ENCODE results near the gene NXNL2.
A peak's percentile ranks its signal among the peaks of the same experiment; 100 is the strongest.

The NXNL2 gene

DNA sequence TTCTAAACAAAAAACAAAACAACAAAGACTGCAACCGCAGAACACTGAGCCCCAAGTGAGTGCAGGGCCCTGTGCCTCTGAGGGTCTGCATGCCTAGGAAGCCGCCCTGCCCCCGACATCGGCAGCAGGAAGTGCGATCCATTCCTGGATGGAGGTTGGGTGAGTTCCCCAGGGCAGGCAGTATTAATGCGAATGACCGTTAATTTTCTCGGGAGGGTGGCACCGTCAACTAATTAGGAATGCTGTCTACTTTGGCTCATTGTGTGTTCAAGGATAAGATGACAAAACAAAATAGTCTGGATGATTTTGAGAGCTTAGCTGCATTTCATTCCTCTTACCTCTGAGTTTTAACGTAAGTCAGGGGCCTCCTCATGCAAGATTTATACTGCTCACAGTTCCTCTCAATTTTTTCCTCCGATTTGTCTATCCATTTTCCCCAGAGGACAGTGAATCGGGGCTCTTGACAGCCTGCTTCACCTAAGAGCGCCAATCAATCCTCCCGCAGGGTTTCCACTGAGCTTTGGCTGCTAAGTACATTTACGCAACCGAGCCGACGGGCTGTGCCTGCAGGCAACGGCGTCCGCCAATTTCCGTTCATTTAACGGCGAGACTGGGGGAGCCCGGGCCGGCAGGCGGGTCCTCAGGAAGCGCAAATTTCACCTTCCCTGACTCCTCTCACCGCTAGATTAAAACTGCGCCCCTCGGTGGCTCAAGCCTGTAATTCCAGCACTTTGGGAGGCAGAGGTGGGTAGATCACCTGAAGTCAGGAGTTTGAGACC lies 2.9 kb upstream of the NXNL2 start:
- DNase-seq (ENCODE audit: low spot score), result no peak

DNA sequence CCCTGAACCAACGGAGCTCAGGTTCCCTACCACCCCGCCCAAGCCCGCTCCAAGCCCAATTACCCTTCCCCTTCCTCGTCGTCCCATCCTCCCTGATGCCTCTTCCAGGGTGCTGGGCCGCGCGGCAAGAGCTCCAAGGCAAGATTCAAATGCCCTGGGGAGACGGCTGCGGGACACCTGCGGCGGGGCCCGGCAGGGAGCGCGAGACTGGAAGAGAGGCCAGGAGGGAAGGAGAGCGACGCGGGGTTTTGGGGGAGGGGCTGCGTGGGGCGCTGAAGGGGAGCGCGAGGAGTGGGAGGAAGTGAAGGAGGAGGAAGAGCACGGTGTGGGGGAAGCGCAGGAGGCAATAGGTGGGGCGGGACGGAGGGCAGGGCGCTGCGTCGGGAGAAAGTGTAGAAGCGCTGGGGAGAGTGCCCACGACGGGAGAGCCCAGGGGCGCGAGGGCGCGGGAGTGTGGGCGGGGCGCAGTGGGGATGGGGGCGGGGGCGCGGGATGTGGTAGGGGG lies 975 bp upstream of the NXNL2 start:
- peak; percentile 68 for DNase-seq (ENCODE audit: low spot score)

GRCh38 chr9:88535226-88536022 lies 446 bp downstream of the NXNL2 start:
- peak; percentile 41 for DNase-seq (ENCODE audit: low spot score)

DNA sequence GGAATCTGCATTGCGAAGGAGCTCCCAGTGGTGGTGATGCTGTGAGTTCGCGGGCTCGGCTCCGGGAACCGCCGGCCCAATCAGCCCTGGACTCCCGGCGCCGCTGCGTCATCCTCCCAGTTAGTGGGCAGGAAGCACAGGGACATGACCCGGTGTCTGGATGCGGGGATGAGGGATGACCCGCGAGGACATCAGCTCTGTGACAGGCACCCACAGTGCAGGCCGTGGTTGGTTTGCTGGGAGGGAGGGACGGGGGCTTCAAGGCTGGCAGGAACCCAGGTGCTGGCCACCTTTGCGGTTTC lies 996 bp downstream of the NXNL2 start:
- peak; percentile 62 for DNase-seq (ENCODE audit: low spot score)

DNA sequence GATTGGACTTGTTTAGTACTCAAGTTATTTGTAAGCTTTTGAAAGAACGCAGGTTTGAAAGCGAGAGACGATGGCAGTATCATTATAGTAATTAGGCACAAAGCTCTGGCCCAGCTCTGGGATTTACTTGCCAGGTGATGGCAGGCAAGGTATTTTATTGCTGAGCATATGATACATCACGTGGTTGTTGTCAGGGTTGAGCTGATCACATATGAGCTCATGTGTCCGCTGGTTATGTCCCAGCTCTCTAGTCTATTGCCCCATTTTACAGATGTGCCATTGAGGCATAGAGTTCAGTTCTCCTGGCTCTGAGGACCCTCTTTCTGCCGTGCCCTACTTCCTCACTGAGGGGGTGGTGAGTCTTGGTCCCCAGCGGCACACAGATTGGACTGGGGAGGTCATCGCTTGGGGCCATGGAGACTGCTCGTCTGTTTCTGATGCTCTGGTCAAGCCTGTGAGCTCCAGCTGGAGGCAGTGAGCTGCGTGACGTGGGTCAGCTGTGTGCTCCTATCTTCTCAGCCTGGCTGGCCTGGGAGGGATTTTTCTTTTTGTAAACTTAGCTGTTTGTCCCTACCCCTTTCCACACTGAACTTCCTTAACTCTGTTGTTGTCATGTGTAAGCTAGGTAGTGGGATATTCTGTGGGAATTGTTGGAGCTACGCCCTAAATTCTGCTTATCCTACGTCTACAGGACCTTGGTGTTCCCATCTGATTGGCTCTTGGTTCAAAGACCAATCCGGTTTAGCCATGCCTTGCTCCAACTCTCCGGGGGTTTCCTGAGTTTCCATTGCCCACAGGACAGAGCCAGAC lies 2.2 kb downstream of the NXNL2 start:
- no peak for DNase-seq (ENCODE audit: low spot score)

DNA sequence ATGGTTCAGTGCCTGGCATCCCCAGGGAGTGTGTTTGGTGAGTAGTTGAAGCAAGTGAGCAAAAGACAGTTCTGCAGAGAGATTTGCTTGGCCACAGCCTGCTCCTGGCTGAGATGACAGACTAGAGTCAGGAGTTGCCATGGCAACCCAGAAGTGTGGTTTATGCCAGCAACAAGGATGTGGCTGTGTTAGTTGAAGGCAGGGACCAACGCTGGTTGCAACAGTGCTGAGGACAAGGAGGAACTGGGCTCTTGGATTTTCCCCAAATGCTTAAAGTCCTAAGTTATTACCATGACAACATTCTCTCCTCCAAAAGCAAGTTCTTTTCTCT lies 2.7 kb downstream of the NXNL2 start:
- peak; percentile 89 for DNase-seq (ENCODE audit: low spot score)

DNA sequence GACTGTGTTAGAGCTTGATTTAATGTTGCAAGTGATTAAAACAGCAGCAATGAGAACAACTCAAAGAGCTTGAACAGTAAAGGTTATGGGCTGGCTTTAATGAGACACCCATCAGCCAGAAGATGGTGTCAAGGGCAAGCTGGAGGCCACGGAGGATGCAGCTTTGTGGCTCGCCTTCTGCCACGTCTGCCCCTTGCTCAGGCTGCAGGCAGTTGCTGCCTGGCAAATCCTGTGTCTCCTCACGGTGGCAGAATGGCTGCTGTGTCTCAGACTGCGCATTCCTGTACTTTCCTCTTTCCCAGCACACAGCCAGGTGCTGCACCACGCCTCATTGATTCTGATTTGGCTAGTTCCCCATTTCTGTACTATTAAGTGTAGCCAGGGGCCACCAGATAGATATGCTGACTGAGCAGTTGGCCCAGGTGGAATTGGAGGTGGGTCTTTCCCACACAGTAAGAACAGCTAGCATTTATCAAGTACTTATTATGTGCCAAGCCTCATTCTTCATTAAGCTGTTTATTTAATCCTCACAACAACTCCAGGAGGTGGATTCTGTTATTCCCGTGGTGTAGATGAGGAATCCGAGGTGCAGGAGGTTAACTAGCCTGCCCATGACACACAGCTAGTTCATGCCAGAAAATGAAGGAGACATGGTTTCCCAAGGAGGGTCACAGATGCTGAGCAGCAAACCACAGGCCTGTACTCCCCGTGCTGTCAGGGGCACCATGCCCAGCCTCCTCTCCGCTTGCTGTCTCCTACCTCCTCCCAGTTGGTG lies 3.5 kb downstream of the NXNL2 start:
- DNase-seq (ENCODE audit: low spot score), result no peak

GRCh38 chr9:88539246-88539645 lies 4.3 kb downstream of the NXNL2 start:
- no peak for DNase-seq (ENCODE audit: low spot score)

GRCh38 chr9:88540251-88540763 lies 5.3 kb downstream of the NXNL2 start:
- DNase-seq (ENCODE audit: low spot score), result no peak

DNA sequence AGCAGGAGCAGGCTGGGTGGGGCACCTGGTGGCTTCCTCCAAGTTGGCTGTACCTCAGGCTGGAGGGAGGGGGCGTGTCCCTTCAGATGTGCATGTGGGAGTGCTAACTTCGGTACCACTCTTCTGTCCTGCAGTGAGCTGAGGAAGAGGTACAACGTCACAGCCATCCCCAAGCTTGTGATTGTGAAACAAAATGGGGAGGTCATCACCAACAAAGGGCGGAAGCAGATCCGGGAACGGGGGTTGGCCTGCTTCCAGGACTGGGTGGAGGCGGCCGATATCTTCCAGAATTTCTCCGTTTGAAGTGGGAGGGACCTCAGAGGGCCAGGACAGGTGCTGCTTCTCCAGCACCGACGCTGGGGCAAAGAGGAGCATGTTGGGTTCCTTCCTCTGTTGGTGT lies 9.3 kb downstream of the NXNL2 start:
- no peak for DNase-seq (ENCODE audit: low spot score)

DNA sequence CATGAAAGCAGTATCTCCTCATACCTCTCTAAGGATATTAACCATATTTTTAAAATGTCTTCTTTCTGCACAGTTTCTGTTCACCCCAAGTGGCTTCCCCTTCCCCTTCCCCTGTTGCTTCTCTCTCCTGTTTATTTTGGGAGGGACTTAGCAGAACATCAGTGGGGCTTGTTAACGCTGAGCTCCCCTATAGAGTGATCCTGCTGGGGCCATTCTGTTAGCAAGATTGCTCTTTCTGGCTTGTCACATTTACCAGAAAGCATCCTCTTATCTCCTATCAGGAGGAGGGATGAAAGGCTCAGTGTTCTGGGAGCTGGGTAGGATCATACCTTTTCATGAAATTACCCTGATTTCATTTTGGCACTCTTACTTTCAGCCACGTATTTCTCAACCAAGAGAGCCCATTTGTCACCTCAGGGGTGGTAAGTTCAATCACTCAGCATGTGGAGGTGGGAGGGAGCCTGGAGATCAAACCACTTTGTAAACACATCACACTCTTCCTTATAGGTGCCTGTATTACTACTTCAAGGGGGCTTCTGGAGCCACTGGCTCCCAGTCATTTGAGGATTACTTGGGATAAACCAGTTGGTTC lies 16.7 kb downstream of the NXNL2 start:
- no peak for DNase-seq (ENCODE audit: low spot score)

DNA sequence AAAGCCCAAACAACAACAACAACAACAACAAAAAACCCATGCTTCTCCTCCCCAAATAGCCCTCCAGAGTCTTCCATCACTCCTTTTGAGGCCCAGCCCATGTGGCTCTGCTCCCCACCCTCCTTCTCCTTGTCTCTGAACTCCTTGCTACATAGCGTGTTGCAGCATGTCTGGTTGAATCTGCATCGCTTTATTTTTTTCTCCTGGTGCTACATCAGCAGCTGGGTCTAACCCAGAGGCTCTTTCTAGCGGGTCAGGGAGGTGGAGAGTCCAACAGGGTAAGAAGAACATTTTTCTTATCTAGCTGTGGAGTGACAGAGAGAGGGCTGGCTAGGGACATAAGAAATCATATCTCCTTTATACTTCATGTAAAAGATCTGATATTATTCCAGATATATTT lies 18.4 kb downstream of the NXNL2 start:
- no peak for DNase-seq (ENCODE audit: low spot score)

GRCh38 chr9:88555268-88555980 lies 20.4 kb downstream of the NXNL2 start:
- no peak for DNase-seq (ENCODE audit: low spot score)

DNA sequence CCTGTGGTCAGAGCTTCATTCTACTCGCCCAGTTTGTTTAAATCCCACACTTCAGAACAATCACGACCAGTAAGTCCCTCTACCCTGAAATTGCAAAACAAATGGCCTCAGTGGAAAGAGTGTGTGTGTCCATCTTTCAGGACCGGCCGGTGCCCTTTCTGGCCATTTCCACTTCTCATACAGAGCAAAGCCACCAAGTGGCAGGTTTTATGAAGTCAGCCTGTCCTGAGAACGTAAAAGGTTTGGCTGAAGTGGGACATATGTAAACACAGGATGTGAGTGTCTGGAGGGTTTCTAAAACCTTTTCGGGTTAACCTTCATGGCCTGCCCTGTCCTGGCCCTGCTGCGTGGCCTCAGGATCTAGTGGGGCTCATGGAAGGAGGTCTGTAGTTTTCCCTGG lies 24.7 kb downstream of the NXNL2 start:
- peak; percentile 46 for DNase-seq (ENCODE audit: low spot score)

- no peak for DNase-seq (ENCODE audit: low spot score)
Observed at GRCh38 chr9:88567870-88568269, 32.9 kb downstream of the NXNL2 start.

GRCh38 chr9:88571419-88571818 lies 36.4 kb downstream of the NXNL2 start:
- DNase-seq (ENCODE audit: low spot score), result no peak

DNA sequence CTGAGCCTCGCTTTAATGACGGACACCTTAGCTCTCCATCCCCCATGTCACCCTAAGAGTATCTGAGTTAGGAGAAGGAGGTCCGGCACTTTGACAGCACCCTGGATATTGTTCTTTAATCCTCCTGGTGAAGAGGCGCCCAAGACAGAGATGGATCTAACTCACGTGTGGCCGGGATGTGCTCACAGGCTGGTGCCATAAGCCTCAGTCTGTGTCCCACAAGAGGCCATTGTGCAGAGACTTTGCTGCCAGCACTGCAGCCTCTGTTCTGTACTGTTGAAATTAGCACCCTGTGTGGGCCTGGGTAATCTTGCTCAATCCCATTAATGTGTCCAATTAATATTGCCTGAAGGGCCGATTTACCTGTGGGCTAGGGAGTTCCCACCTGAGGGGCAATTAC lies 37.7 kb downstream of the NXNL2 start:
- no peak for DNase-seq (ENCODE audit: low spot score)

DNA sequence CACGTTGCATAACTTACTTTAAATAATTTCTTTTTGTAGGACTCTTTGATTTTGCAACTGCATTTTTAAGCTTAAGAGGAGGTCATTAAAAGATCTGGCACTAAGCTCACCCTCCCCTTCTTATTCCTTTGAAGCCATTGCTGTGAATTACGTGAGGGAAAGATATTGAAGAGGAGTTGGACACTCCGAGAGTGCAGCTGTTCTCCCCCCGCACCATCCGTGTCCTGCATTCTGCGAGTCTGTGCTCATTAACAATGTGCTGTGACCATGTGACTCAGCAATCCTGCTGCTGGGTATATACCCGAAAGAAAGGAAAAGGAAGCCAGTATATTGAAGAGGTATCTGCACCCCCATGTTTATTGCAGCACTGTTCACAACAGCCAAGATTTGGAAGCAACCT lies 40.0 kb downstream of the NXNL2 start:
- DNase-seq (ENCODE audit: low spot score), result no peak

DNA sequence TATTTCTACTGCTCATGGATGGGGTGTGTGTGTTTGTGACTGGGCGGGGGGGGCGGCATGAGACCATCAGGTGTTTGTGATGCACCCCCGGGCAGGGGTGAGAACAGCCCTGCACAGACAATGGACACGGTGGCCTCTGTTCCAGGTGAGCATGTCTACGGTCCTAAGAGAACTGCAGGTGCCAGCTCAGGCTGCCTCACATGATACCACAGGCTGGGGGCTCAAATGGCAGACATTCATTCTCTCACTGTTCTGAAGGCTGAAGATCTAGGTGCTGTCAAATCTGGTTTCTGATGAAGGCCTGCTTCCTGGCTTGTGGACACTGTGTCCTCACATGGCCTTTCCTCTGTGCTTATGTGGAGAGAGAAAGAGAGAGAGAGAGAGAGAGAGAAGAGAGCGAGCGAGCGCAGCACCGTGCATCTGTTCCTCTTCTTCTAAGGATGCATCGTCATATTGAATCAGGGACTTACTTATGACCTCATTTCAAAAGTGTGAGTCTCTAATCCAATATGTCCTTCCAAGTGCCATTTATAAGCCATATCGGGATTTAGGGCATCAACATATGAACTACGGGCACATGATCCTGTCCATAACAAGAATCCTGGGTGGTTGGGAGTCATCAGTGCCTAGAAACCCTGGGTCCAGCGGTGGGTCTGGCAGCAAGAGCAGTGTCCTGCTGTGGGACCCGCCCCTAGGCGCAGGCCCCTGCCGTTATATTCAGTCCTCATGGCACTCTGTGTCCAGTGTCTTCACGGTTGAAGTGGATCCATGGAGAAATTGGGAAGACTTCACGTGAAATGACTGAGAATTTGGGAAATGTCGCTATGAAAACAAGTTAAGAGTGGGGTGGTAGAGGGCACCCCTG lies 42.5 kb downstream of the NXNL2 start:
- DNase-seq (ENCODE audit: low spot score), result no peak
